ENCODE results near the gene FICD. TPM values are rescaled to one million over a fixed set of nuclear protein-coding genes. Genes with fewer than 3 reads are reported as not detected.

The FICD gene
- total RNA-seq, 2 experiments from 2014 or later: 8.4 to 9.0 TPM

GRCh38 chr12:108477055-108477880 is 37.8 kb upstream of the FICD start:
- no peaks in the 10 kb centered on the region for H4K20me1 ChIP-seq (ENCODE audit: insufficient read depth, low read length)
- H3K4me2 ChIP-seq (ENCODE audit: low read length): no peak overlapping the region
- no peak overlapping the region for H2AFZ ChIP-seq (ENCODE audit: low read length)
- H3K36me3 ChIP-seq (ENCODE audit: insufficient read depth, low read length): no peaks in the 10 kb centered on the region
- intact Hi-C loops (cut with micrococcal nuclease; ENCODE audit: unreplicated experiment): no loop called here
- no peak for TF ChIP-seq CTCF (conservative IDR thresholded peaks at IDR 0.05; ENCODE audit: low read length)
- no peak overlapping the region for H3K4me3 ChIP-seq (ENCODE audit: low read depth, low read length, poor library complexity, severe bottlenecking)
- H3K4me1 ChIP-seq (ENCODE audit: insufficient read depth, low read length, poor library complexity, severe bottlenecking): no peaks in the 10 kb centered on the region
- no TSS peak for BruUV-seq (replicated peaks)
- no peaks in the 10 kb centered on the region for H3K9me2 ChIP-seq (ENCODE audit: insufficient read depth, low read length)
- no peak overlapping the region for H3K27ac ChIP-seq (ENCODE audit: low read depth, low read length, poor library complexity, severe bottlenecking)
- H3K9me3 ChIP-seq (ENCODE audit: low read length): no peaks in the 10 kb centered on the region
- ChIA-PET CTCF (ENCODE audit: unreplicated experiment) (no interaction called here), POLR2A (no interaction called here)
- H3K79me2 ChIP-seq (ENCODE audit: insufficient read depth, low read depth, low read length): no peaks in the 10 kb centered on the region
- no peak for DNase-seq (ENCODE audit: low spot score)

GRCh38 chr12:108477881-108478259 is 37.2 kb upstream of the FICD start:
- no peaks in the 10 kb centered on the region for H3K9me3 ChIP-seq (ENCODE audit: low read length)
- no peaks in the 10 kb centered on the region for H3K36me3 ChIP-seq (ENCODE audit: insufficient read depth, low read length)
- POLR2A ChIA-PET: interaction anchor here (0.5 kb wide), 1 partner anchor 200 kb away, joined by 9 read pairs; no protein-coding TSS in a partner anchor
- H3K79me2 ChIP-seq (ENCODE audit: insufficient read depth, low read depth, low read length): no peaks in the 10 kb centered on the region
- no peak overlapping the region for H2AFZ ChIP-seq (ENCODE audit: low read length)
- no peak overlapping the region for H3K4me3 ChIP-seq (ENCODE audit: low read depth, low read length, poor library complexity, severe bottlenecking)
- H3K9me2 ChIP-seq (ENCODE audit: insufficient read depth, low read length): no peaks in the 10 kb centered on the region
- H3K4me1 ChIP-seq (ENCODE audit: insufficient read depth, low read length, poor library complexity, severe bottlenecking): no peaks in the 10 kb centered on the region
- no peak overlapping the region for H3K27ac ChIP-seq (ENCODE audit: low read depth, low read length, poor library complexity, severe bottlenecking)
- no peak overlapping the region for H3K4me2 ChIP-seq (ENCODE audit: low read length)
- no peak for DNase-seq (ENCODE audit: low spot score)
- no peaks in the 10 kb centered on the region for H4K20me1 ChIP-seq (ENCODE audit: insufficient read depth, low read length)
- intact Hi-C loops (cut with micrococcal nuclease; ENCODE audit: unreplicated experiment): no loop called here
- CTCF ChIA-PET (ENCODE audit: unreplicated experiment): no interaction called here
- BruUV-seq (replicated peaks): no TSS peak
- TF ChIP-seq EZH2phosphoT487 (IDR thresholded peaks at IDR 0.05; ENCODE audit: borderline replicate concordance, low read depth, low read length): no peak
- TF ChIP-seq CTCF (conservative IDR thresholded peaks at IDR 0.05; ENCODE audit: low read length): no peak

- no peak overlapping the region for H2AFZ ChIP-seq (ENCODE audit: low read length)
- H3K4me2 ChIP-seq (ENCODE audit: low read length): no peak overlapping the region
- ChIA-PET POLR2A (interaction anchor here (0.5 kb wide), 1 partner anchor 201 kb away, joined by 9 read pairs; no protein-coding TSS in a partner anchor), CTCF (ENCODE audit: unreplicated experiment) (no interaction called here)
- no peak overlapping the region for H3K27ac ChIP-seq (ENCODE audit: low read depth, low read length, poor library complexity, severe bottlenecking)
- DNase-seq (ENCODE audit: low spot score): no peak
- H3K4me3 ChIP-seq (ENCODE audit: low read depth, low read length, poor library complexity, severe bottlenecking): no peak overlapping the region
- intact Hi-C loops (cut with micrococcal nuclease; ENCODE audit: unreplicated experiment): no loop called here
- no peaks in the 10 kb centered on the region for H3K4me1 ChIP-seq (ENCODE audit: insufficient read depth, low read length, poor library complexity, severe bottlenecking)
- no peaks in the 10 kb centered on the region for H3K9me3 ChIP-seq (ENCODE audit: low read length)
- H3K9me2 ChIP-seq (ENCODE audit: insufficient read depth, low read length): no peaks in the 10 kb centered on the region
- no peak for TF ChIP-seq CTCF (conservative IDR thresholded peaks at IDR 0.05; ENCODE audit: low read length)
- no peak for TF ChIP-seq EZH2phosphoT487 (IDR thresholded peaks at IDR 0.05; ENCODE audit: borderline replicate concordance, low read depth, low read length)
- BruUV-seq (replicated peaks): no TSS peak
- H4K20me1 ChIP-seq (ENCODE audit: insufficient read depth, low read length): no peaks in the 10 kb centered on the region
- no peaks in the 10 kb centered on the region for H3K36me3 ChIP-seq (ENCODE audit: insufficient read depth, low read length)
- no peaks in the 10 kb centered on the region for H3K79me2 ChIP-seq (ENCODE audit: insufficient read depth, low read depth, low read length)
Measured at GRCh38 chr12:108478611-108479206, 36.4 kb upstream of the FICD start.
